HG02981 (cell line): ENCODE measurements around the gene RFTN1.

Experiments used
- ATAC-seq: cut with Tn5 transposase; IDR thresholded peaks from one replicate; pipeline ENCODE4 v1.9.1; 2021; ENCODE audit warnings: mild to moderate bottlenecking, moderate library complexity; ENCODE audit not compliant: unreplicated experiment

The RFTN1 gene

GRCh38 chr3:16412192-16412800 lies 101.2 kb downstream of the RFTN1 start:
- no peak for ATAC-seq

- no peak for ATAC-seq
Measured at GRCh38 chr3:16411441-16411840, 102.1 kb downstream of the RFTN1 start.

DNA sequence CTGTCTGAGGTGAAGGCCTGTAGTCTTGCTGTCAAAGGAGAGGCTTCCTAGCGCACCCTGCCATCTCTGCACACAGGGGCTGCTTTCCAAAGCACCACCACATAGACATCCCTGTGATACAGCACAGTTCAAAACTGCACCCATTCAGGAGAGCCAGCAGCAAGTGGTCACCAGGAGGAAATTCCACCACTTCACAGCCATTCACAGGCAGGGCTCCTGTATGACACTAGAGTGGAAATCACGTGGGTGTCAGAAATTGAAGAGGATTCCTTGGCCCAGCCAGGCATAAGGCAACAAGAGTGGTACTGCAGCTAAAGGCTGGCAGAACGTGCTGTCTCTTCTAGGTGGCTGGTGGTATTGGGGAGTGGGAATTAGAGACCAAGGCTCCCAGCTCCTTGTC lies 102.8 kb downstream of the RFTN1 start:
- no peak for ATAC-seq

DNA sequence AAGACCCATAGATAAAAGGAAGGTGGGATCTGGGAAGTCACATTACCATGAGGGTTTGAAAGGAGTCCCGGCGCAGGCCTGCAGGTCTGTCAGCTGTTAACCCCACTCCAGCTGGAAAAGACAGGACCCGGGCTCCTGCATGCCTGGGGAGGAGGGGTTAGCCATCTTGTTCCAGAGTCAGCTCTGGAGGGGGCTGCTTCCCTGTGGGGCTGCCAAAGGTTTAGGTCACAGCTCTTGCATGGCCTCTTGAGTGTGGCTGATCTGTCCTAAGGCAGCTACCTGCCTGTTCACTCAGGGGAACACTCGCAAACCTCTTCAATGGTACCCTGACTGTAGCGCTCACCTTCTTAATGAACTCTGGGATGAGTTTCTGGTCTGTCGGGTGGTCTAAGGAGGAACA lies 104.5 kb downstream of the RFTN1 start:
- no peak for ATAC-seq

GRCh38 chr3:16407366-16407765 lies 106.1 kb downstream of the RFTN1 start:
- no peak for ATAC-seq

DNA sequence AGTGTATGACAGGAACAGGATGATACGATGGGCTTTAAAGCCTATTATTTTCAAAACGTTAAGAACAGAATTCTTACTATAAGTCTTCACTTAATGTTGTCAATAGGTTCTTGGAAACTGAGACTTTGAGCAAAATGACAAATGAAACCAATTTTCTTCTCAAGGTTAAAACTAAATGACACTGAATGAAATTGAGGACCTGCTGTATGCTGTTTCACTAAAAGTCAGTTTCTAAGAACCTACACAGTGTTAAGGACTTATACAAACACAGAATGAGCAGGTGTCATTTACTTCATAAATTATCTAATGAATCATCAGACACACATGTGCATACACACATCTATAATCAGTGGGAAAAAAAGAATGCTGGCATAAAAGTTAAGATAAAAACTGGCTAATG lies 106.9 kb downstream of the RFTN1 start:
- ATAC-seq = no peak

GRCh38 chr3:16406166-16406565 lies 107.3 kb downstream of the RFTN1 start:
- no peak for ATAC-seq

DNA sequence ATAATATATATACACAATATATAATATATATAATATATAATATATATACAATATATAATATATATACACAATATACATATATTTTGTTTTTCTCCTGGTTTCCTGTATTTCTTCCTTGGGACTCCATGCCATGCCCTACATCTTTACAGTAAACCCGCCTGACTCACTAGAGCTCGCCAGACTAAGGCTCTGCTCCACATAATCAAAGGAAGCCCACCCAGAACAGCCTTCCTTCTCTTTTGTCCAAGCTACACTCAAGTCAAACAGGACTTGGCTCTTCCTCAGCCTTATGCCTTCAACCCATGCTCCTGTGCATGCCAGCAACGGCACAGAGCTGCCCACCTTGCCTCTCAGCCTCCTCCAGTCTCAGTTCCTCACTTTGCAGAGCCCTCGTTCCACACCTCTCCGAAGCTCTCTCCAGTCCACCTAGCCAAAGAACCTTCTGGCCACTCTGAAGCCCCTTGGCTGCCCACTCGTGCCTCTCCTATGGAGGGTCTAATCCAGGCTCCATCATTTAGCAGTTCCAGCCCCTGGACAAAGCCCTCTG lies 109.1 kb downstream of the RFTN1 start:
- ATAC-seq = no peak

- no peak for ATAC-seq
Measured at GRCh38 chr3:16402451-16402850, 111.0 kb downstream of the RFTN1 start.

- no peak for ATAC-seq
Measured at GRCh38 chr3:16401273-16401672, 112.2 kb downstream of the RFTN1 start.

DNA sequence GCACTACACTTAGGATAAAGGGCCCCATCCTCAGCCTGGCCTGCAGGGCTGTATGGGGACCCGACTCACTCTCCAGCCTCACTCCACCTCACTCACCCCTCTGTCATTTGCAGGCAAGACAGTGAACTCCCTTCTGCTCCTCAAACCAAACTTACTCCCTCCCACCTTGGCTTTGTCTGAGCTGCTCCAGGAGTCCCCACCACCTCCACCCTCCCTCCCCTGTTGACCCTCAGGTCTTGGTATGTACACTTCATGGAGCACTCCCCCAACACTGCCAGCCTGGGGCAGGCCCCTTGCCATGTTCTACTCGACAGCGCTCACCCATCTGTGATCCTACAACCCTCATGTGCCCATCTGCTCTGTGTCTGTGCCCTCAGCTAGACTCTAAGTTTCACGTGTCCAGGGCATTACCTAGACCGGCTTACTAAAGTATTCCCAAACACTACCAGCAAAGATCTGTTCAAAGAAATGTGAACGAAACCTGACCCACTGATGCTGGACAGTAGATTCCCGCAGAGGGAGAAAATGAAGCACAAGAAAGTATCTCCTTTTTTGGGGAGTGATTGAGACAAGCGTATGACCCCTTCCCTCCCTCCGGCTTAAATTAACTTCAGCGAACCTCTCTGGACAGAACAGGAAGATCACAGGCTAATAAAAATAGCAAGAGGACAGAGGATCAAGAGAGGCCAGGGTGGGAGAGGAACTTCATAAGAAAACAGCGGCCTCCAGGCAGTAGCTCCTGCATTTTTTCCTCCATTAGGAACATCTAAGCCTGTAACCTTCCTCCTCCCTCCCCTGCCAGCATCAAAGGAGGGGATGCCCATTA lies 113.2 kb downstream of the RFTN1 start:
- no peak for ATAC-seq

- ATAC-seq = no peak
Measured at GRCh38 chr3:16399473-16399872, 114.0 kb downstream of the RFTN1 start.

- ATAC-seq = no peak
Measured at GRCh38 chr3:16398648-16399047, 114.9 kb downstream of the RFTN1 start.

DNA sequence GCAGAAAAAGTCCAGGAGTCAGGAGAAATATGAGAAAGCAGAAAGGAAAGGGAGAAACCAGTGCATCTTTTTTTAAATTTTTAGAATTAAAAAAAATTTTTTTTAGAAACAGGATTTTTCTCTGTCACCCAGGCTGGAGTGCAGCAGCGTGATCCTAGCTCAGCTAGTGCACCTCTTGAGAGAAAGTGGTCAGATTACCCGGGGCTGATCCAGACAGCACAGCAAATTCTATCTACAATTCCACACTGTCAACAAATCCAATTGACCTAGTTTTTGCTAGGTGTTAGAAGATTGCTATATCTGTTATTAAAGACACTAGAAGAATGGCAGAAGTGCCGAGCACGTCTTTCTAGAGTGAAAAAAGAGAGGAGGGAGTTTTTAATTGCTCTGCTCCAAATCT lies 117.3 kb downstream of the RFTN1 start:
- no peak for ATAC-seq

DNA sequence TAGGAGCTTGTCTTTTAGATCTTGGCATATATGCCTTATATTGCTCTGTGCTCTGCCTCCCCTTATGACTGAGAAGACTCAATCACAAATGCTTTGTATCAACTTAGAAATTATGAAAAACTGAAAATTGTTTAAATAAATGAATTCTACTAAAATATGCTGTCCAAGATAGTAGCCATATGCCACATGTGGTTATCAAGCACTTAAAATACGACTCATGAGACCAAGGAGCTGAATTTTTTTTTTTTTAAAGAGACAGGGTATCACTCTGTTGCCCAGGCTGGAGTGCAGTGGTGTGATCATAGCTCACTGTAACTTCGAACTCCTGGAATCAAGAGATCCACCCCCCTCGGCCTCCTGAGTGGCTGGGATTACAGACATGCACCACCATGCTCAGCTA lies 118.3 kb downstream of the RFTN1 start:
- no peak for ATAC-seq

DNA sequence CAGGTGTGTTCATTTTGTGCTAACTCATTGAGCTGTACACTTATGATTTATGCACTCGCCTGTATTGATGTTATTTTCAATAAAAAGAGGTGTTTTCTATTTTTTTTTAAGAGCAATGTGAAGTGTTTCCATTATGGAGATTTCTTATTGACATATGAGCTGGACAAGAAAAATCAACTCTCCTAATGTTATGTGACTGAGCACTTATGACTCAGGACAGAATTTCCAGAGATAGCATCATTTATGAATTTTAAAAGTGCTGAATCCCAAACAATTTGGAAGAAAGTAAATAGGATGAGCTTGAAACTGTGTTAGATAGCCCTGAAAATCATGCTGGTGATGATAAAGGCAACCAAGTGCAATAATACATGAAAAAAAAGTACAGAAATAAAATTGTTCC lies 118.9 kb downstream of the RFTN1 start:
- ATAC-seq = no peak

DNA sequence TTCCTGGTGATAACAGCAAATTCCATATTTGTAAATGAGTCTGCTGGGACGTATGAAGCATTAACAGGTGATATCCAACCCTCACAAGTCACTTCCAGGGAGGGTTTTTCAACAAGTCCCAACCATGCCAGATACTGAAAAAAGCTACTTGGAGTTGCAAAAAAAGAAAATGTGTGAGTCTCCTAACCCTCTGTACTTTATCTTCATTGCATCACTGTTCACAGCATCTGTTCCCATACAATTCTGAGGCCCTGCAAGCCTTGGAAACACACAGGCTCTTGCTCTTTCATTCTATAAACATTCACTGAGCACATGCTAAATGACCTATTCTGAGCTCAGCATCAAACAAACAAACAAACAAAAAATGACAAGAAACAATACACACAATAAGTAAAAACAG lies 120.8 kb downstream of the RFTN1 start:
- no peak for ATAC-seq

DNA sequence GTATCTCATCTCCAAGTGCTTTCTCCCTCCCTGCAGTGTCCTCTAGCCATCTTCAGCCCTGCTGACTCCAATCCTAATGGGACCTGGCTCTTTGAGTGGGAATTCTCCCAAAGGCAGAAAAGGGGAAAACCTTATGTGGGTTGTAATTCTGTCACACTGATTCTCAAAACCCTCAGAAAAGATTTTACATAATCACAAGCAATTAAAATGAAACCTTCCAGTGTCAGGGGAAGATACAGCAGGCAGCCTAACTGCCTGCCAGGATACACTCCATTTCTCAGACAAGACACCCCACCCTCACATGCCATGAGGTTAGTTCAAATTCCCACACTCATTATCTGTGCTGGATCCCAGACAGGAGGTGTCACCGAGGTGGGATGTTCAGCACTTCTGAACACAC lies 121.4 kb downstream of the RFTN1 start:
- no peak for ATAC-seq

DNA sequence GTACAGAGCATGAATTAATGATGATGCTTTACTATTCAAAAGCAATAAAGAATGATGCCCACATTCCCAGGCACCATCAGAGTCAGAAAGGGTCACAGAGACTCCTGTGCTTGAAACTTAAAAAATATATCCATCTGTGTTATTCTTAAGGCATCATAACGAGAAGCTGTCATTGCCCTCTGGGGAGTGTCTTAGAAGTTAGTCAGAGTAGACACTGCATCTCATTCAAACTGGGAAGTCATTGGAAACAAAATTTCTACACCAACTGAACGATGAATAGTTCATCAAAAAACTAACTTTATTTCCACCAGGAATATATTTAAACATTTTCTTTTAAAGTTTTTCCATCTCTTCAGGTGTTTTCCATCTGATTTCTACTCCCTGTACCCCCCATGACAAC lies 122.9 kb downstream of the RFTN1 start:
- no peak for ATAC-seq

DNA sequence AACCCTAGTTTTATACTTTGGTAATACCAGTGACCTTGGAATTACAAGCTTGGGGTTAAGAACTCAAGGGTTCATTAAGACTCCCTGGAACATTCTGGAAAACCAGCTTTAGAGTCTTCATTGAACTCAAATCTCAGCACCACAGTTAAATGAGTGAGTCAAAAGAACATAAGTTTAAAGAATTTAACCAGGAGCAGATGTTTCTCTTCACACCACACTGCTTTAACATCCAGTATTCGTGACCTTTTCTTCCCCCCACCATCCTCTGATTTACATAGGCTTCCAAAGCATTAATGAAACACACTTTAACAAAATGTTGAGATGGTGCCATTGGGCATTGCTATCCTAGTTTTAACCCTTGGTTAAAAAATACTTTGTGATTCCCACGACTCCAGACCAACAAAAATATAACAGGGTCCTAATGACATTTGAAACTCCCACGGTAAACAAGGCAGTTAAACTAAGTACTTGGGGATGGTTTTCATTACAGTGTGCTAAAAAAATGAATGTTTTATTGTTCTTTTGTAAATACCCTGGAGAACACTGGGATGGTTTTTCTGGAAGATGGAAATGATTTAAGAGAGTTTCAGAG lies 124.6 kb downstream of the RFTN1 start:
- no peak for ATAC-seq

- no peak for ATAC-seq
Measured at GRCh38 chr3:16386561-16386960, 126.9 kb downstream of the RFTN1 start.

GRCh38 chr3:16385151-16385550 lies 128.3 kb downstream of the RFTN1 start:
- ATAC-seq = no peak
